ENCODE data around the gene ITGA2. TPM values are rescaled to one million over a fixed set of nuclear protein-coding genes. Genes with fewer than 3 reads are reported as not detected.

ITGA2 gene
- total and polyA plus RNA-seq, 2 of the 8 experiments (the other 6 are each of a cell fraction or from before 2014, with no cell fraction given), result 1.4 to 7.7 TPM

- Histone ChIP-seq H3K56ac (replicated peaks; ENCODE audit: insufficient read length, low read depth, low read length) (no peak overlapping the region), H2BK120ac (replicated peaks; ENCODE audit: low read depth, low read length) (no peak overlapping the region), H3K79me1 (ENCODE audit: low read depth, low read length) (no peaks in the 10 kb centered on the region), H3K9me3 (ENCODE audit: insufficient read depth in 2 of 2, low read depth in 1 of 2, low read length in 1 of 2) (no peaks in the 10 kb centered on the region), H4K5ac (ENCODE audit: insufficient read length, low read depth, low read length) (no peak overlapping the region), H4K91ac (replicated peaks; ENCODE audit: insufficient read length, low read length) (no peak overlapping the region), H3K18ac (ENCODE audit: extremely low read depth, low read length) (no peak overlapping the region), H2BK20ac (ENCODE audit: low read length) (no peak overlapping the region), H3K27me3 (replicated peaks in 1 of 4; ENCODE audit: control insufficient read depth in 3 of 4, extremely low read depth in 1 of 4, insufficient read depth in 3 of 4, low read length in 3 of 4) (no peaks in the 10 kb centered on the region), H2AK5ac (ENCODE audit: low read depth, low read length) (no peak overlapping the region), H3K4me1 (replicated peaks in 1 of 4; ENCODE audit: control insufficient read depth in 3 of 4, insufficient read depth in 4 of 4, low read length in 3 of 4) (no peaks in the 10 kb centered on the region), H3K23me2 (ENCODE audit: low read depth, low read length) (no peaks in the 10 kb centered on the region), H4K8ac (ENCODE audit: extremely low read depth, insufficient read depth, low read length) (no peak overlapping the region), H3K4me3 (ENCODE audit: extremely low read depth in 1 of 4, insufficient read depth in 2 of 4, low read depth in 3 of 4, low read length in 4 of 4) (no peak overlapping the region), H2BK5ac (ENCODE audit: low read depth, low read length) (no peak overlapping the region), H4K20me1 (replicated peaks in 1 of 2; ENCODE audit: control insufficient read depth in 1 of 2, insufficient read depth in 2 of 2, low read length in 2 of 2) (no peaks in the 10 kb centered on the region), H3K9ac (replicated peaks in 1 of 4; ENCODE audit: extremely low read depth in 1 of 4, low read depth in 3 of 4, low read length in 3 of 4) (no peak overlapping the region), H2AFZ (ENCODE audit: low read length) (no peak overlapping the region), H3K27ac (ENCODE audit: low read depth, low read length) (no peak overlapping the region), H3K79me2 (ENCODE audit: control insufficient read depth in 1 of 2, insufficient read depth in 2 of 2, low read length in 2 of 2) (no peaks in the 10 kb centered on the region), H3K36me3 (ENCODE audit: control insufficient read depth in 2 of 4, insufficient read depth in 4 of 4, low read length in 3 of 4) (no peaks in the 10 kb centered on the region), H3K4ac (replicated peaks; ENCODE audit: insufficient read length, low read depth, low read length) (no peak overlapping the region), H2BK15ac (ENCODE audit: low read length) (no peak overlapping the region), H3K4me2 (ENCODE audit: insufficient read depth in 1 of 2, low read depth in 2 of 2, low read length in 2 of 2) (no peak overlapping the region), H2BK12ac (ENCODE audit: low read depth, low read length) (no peak overlapping the region), H3K14ac (ENCODE audit: insufficient read length) (no peak overlapping the region), H3K23ac (ENCODE audit: insufficient read length) (no peak overlapping the region)
- TF ChIP-seq BCL11A (IDR thresholded peaks at IDR 0.05; ENCODE audit: low read depth in 2 of 2, low read length in 2 of 2), result no peak
- no peak for TF ChIP-seq SP4 (IDR thresholded peaks at IDR 0.05; ENCODE audit: low read length)
- no peak for TF ChIP-seq SRF (IDR thresholded peaks at IDR 0.05; ENCODE audit: low read depth, low read length)
- no peak for TF ChIP-seq GTF2F1 (IDR thresholded peaks at IDR 0.05; ENCODE audit: borderline replicate concordance, low read depth, low read length)
- TF ChIP-seq CREB1 (IDR thresholded peaks at IDR 0.05), result no peak
- TF ChIP-seq POU5F1 (IDR thresholded peaks at IDR 0.05; ENCODE audit: low read depth, low read length), result no peak
- FAIRE-seq (no peak), DNase-seq (ENCODE audit: low read depth in 1 of 2, low spot score in 2 of 2) (no peak)
- CTCF ChIA-PET (ENCODE audit: partially characterized antibody), result interaction anchor here (0.6 to 5.3 kb wide), 44 partner anchors 8 to 484 kb away, joined by 3 to 72 read pairs (median 6); partner anchors contain the start of gene ITGA2
- POLR2A ChIA-PET (ENCODE audit: partially characterized antibody), result no interaction called here
These were observed 41.3 kb upstream of the ITGA2 start for GRCh38 chr5:52947851-52948250.

Data from H1 (cell line).